Activated CD4-positive, alpha-beta memory T cell treated with anti-CD3 and anti-CD28 coated beads, Interleukin-2, amount 10 ng/mL, durations not matched to agents 7 days and 5 days (primary cell): Measurements from ENCODE around the gene RGS2. TPM values are rescaled to one million over a fixed set of nuclear protein-coding genes. Genes with fewer than 3 reads are reported as not detected.

Experiments used
- CTCF ChIA-PET: fragments of 350-600 bp; sonication (Branson Sonifier 250); formaldehyde crosslinking; loops from one replicate; lab custom pipeline; 2021; ENCODE audit warnings: antibody characterized with exemption, inconsistent platforms; lab: Charles Lee
- POLR2A ChIA-PET: fragments of 350-600 bp; sonication (Branson Sonifier 250); formaldehyde crosslinking; loops from one replicate; lab custom pipeline; 2021; ENCODE audit warnings: antibody characterized with exemption; lab: Charles Lee
- DNase-seq: peaks from one replicate; pipeline ENCODE4 v3.0.0-alpha.2; 2020
- H3K27ac Mint-ChIP-seq: one replicate; pipeline ENCODE4 v1.8.0; 2021; ENCODE audit warnings: mild to moderate bottlenecking, mixed read lengths
- H3K27me3 Mint-ChIP-seq: one replicate; pipeline ENCODE4 v1.8.0; 2021; ENCODE audit warnings: mixed read lengths
- H3K36me3 Mint-ChIP-seq: one replicate; pipeline ENCODE4 v1.8.0; 2021; ENCODE audit warnings: low read depth, mixed read lengths
- H3K4me1 Mint-ChIP-seq: one replicate; pipeline ENCODE4 v1.8.0; 2021; ENCODE audit warnings: mixed read lengths
- H3K4me3 Mint-ChIP-seq: one replicate; pipeline ENCODE4 v1.8.0; 2021; ENCODE audit warnings: mild to moderate bottlenecking, mixed read lengths
- H3K9me3 Mint-ChIP-seq: one replicate; pipeline ENCODE4 v1.8.0; 2021; ENCODE audit warnings: mixed read lengths
- total RNA-seq, 2 experiments: library from RNA; stranded (reverse); gene quantifications; one replicate each; pipeline ENCODE4 v1.2.3, GENCODE V29; 2021

The RGS2 gene
- total RNA-seq, 2 experiments from 2014 or later, result 8.0 to 8.2 TPM

GRCh38 chr1:192849011-192849410 lies 40.2 kb downstream of the RGS2 start:
- no peaks in the 10 kb centered on the region for H3K9me3 Mint-ChIP-seq
- H3K4me1 Mint-ChIP-seq, result no peaks in the 10 kb centered on the region
- no peak overlapping the region for H3K4me3 Mint-ChIP-seq
- H3K27me3 Mint-ChIP-seq, result peaks cover 3% of the 10 kb centered on the region
- no peaks in the 10 kb centered on the region for H3K36me3 Mint-ChIP-seq
- CTCF ChIA-PET, result interaction anchor here (0.7 kb wide), 2 partner anchors 17 to 44 kb away, joined by 3 read pairs; no protein-coding TSS in a partner anchor
- no peak for DNase-seq
- POLR2A ChIA-PET, result no interaction called here
- H3K27ac Mint-ChIP-seq, result no peak overlapping the region

- H3K27me3 Mint-ChIP-seq, result peaks cover 3% of the 10 kb centered on the region
- CTCF ChIA-PET, result interaction anchor here (0.7 kb wide), 1 partner anchor 44 kb away, joined by 3 read pairs; no protein-coding TSS in a partner anchor
- POLR2A ChIA-PET, result no interaction called here
- no peaks in the 10 kb centered on the region for H3K4me1 Mint-ChIP-seq
- DNase-seq, result no peak
- no peak overlapping the region for H3K27ac Mint-ChIP-seq
- H3K36me3 Mint-ChIP-seq, result no peaks in the 10 kb centered on the region
- H3K4me3 Mint-ChIP-seq, result no peak overlapping the region
- H3K9me3 Mint-ChIP-seq, result no peaks in the 10 kb centered on the region
These were observed 40.6 kb downstream of the RGS2 start for GRCh38 chr1:192849442-192849841.

- POLR2A ChIA-PET, result no interaction called here
- H3K4me1 Mint-ChIP-seq, result no peaks in the 10 kb centered on the region
- no peak for DNase-seq
- H3K27me3 Mint-ChIP-seq, result peaks cover 3% of the 10 kb centered on the region
- H3K36me3 Mint-ChIP-seq, result no peaks in the 10 kb centered on the region
- no peak overlapping the region for H3K4me3 Mint-ChIP-seq
- H3K9me3 Mint-ChIP-seq, result no peaks in the 10 kb centered on the region
- CTCF ChIA-PET, result no interaction called here
- H3K27ac Mint-ChIP-seq, result no peak overlapping the region
These were observed 43.4 kb downstream of the RGS2 start for GRCh38 chr1:192852001-192852947.

- Mint-ChIP-seq H3K4me1 (peaks cover 3% of the 10 kb centered on the region), H3K4me3 (no peak overlapping the region), H3K27me3 (no peaks in the 10 kb centered on the region), H3K36me3 (no peaks in the 10 kb centered on the region), H3K9me3 (no peaks in the 10 kb centered on the region), H3K27ac (no peak overlapping the region)
- CTCF ChIA-PET, result no interaction called here
- POLR2A ChIA-PET, result no interaction called here
- DNase-seq, result no peak
These were observed 49.6 kb downstream of the RGS2 start for GRCh38 chr1:192858456-192858855.

GRCh38 chr1:192859808-192860207 lies 51.0 kb downstream of the RGS2 start:
- H3K4me1 Mint-ChIP-seq, result peaks cover 3% of the 10 kb centered on the region
- no peak overlapping the region for H3K27ac Mint-ChIP-seq
- POLR2A ChIA-PET, result no interaction called here
- no peak overlapping the region for H3K4me3 Mint-ChIP-seq
- no peaks in the 10 kb centered on the region for H3K9me3 Mint-ChIP-seq
- DNase-seq, result no peak
- no peaks in the 10 kb centered on the region for H3K27me3 Mint-ChIP-seq
- CTCF ChIA-PET, result no interaction called here
- H3K36me3 Mint-ChIP-seq, result no peaks in the 10 kb centered on the region

- no peaks in the 10 kb centered on the region for H3K27me3 Mint-ChIP-seq
- H3K36me3 Mint-ChIP-seq, result no peaks in the 10 kb centered on the region
- CTCF ChIA-PET, result no interaction called here
- no peak overlapping the region for H3K4me3 Mint-ChIP-seq
- peaks cover 3% of the 10 kb centered on the region for H3K4me1 Mint-ChIP-seq
- no peak for DNase-seq
- POLR2A ChIA-PET, result interaction anchor here (0.7 kb wide), 1 partner anchor 929 kb away, joined by 3 read pairs; no protein-coding TSS in a partner anchor
- no peaks in the 10 kb centered on the region for H3K9me3 Mint-ChIP-seq
- no peak overlapping the region for H3K27ac Mint-ChIP-seq
These were observed 51.8 kb downstream of the RGS2 start for GRCh38 chr1:192860478-192861185.

GRCh38 chr1:192861860-192862259 lies 53.0 kb downstream of the RGS2 start:
- ChIA-PET POLR2A (no interaction called here), CTCF (interaction anchor here (0.7 to 1.5 kb wide), 2 partner anchors 56 to 57 kb away, joined by 3 read pairs; no protein-coding TSS in a partner anchor)
- Mint-ChIP-seq H3K27me3 (no peaks in the 10 kb centered on the region), H3K4me1 (peaks cover 3% of the 10 kb centered on the region), H3K4me3 (no peak overlapping the region), H3K36me3 (no peaks in the 10 kb centered on the region), H3K27ac (no peak overlapping the region), H3K9me3 (no peaks in the 10 kb centered on the region)
- DNase-seq, result no peak

Other genes with a start within 250 kb of the RGS2 start
- 10 to 100 TPM; 67.3 to 69.2 TPM for gene RGS1, start 233.3 kb upstream of the RGS2 start, total RNA-seq
- not detected for gene RGS13, start 172.9 kb upstream of the RGS2 start, total RNA-seq